NCI-H128 (cell line): ENCODE results near the gene ELL2.

Experiments used
- DNase-seq: peaks from one replicate; lab custom pipeline; 2025; ENCODE audit not compliant: unreplicated experiment; lab: John Stamatoyannopoulos, UW

Gene ELL2

GRCh38 chr5:95956900-95957293 lies 4.8 kb downstream of the ELL2 start:
- no peak for DNase-seq

- no peak for DNase-seq
Observed at GRCh38 chr5:95956021-95956899, 5.4 kb downstream of the ELL2 start.

- no peak for DNase-seq
Observed at GRCh38 chr5:95954716-95955115, 6.9 kb downstream of the ELL2 start.

- no peak for DNase-seq
Observed at GRCh38 chr5:95953021-95953702, 8.5 kb downstream of the ELL2 start.

- DNase-seq = no peak
Observed at GRCh38 chr5:95951916-95952315, 9.7 kb downstream of the ELL2 start.

- DNase-seq = no peak
Observed at GRCh38 chr5:95949810-95950209, 11.8 kb downstream of the ELL2 start.

- no peak for DNase-seq
Observed at GRCh38 chr5:95948631-95949030, 13.0 kb downstream of the ELL2 start.

GRCh38 chr5:95946451-95946850 lies 15.2 kb downstream of the ELL2 start:
- DNase-seq = no peak

GRCh38 chr5:95942968-95943367 lies 18.7 kb downstream of the ELL2 start:
- no peak for DNase-seq

GRCh38 chr5:95942414-95942813 lies 19.2 kb downstream of the ELL2 start:
- DNase-seq = no peak

- DNase-seq = no peak
Observed at GRCh38 chr5:95941756-95942155, 19.9 kb downstream of the ELL2 start.

- no peak for DNase-seq
Observed at GRCh38 chr5:95940758-95941682, 20.6 kb downstream of the ELL2 start.

- no peak for DNase-seq
Observed at GRCh38 chr5:95939465-95939864, 22.2 kb downstream of the ELL2 start.

- no peak for DNase-seq
Observed at GRCh38 chr5:95938766-95939165, 22.9 kb downstream of the ELL2 start.

- DNase-seq = no peak
Observed at GRCh38 chr5:95938347-95938746, 23.3 kb downstream of the ELL2 start.

GRCh38 chr5:95937607-95938152 lies 24.0 kb downstream of the ELL2 start:
- no peak for DNase-seq

- DNase-seq = no peak
Observed at GRCh38 chr5:95936812-95937397, 24.7 kb downstream of the ELL2 start.

- no peak for DNase-seq
Observed at GRCh38 chr5:95935553-95936100, 26.0 kb downstream of the ELL2 start.

GRCh38 chr5:95934207-95934804 lies 27.3 kb downstream of the ELL2 start:
- DNase-seq = no peak

- DNase-seq = no peak
Observed at GRCh38 chr5:95932941-95933340, 28.7 kb downstream of the ELL2 start.
